Keratinocyte (primary cell): Measurements from ENCODE around the gene NGDN. TPM values are rescaled to one million over a fixed set of nuclear protein-coding genes. Genes with fewer than 3 reads are reported as not detected.

Source experiments
- DNase-seq: peaks from one replicate; pipeline ENCODE4 v3.0.0-alpha.2; 2011; ENCODE audit warnings: low read depth, missing footprints, low spot score
- FAIRE-seq: peaks from 2 replicates; lab custom pipeline; 2011; peaks lifted over from hg19 to GRCh38; lab: Jason Lieb, UNC
- H2AFZ ChIP-seq: 2 replicates; pipeline ENCODE4 v1.6.0; 2012; ENCODE audit warnings: low read length, control low read depth, inconsistent platforms; ENCODE audit not compliant: control insufficient read depth
- H3K27ac ChIP-seq: 2 replicates; pipeline ENCODE4 v1.5.1; 2011; ENCODE audit warnings: low read length; ENCODE audit not compliant: control insufficient read depth, insufficient read depth
- H3K27me3 ChIP-seq: 3 replicates; pipeline ENCODE4 v1.6.0; 2011; ENCODE audit warnings: low read length; ENCODE audit not compliant: control insufficient read depth, insufficient read depth; ENCODE audit errors: extremely low read depth
- H3K36me3 ChIP-seq, 2 experiments: 2 replicates in 1 of 2; 3 replicates in 1 of 2; pipeline ENCODE4 v1.5.1; 2011; ENCODE audit warnings: low read length in 2 of 2, mild to moderate bottlenecking in 1 of 2; ENCODE audit not compliant: control insufficient read depth in 2 of 2, insufficient read depth in 2 of 2; ENCODE audit errors: extremely low read depth in 1 of 2
- H3K4me1 ChIP-seq: 3 replicates; pipeline ENCODE4 v1.5.1; 2011; ENCODE audit warnings: low read length; ENCODE audit not compliant: control insufficient read depth, insufficient read depth; ENCODE audit errors: extremely low read depth
- H3K4me2 ChIP-seq: 3 replicates; pipeline ENCODE4 v1.6.0; 2011; ENCODE audit warnings: low read depth, low read length; ENCODE audit not compliant: control insufficient read depth, insufficient read depth; ENCODE audit errors: extremely low read depth
- H3K4me3 ChIP-seq, 3 experiments: fragments of 200-600 bp in 1 of 3; sonication (generic) in 1 of 3; 2 replicates in 2 of 3; 3 replicates in 1 of 3; pipeline ENCODE4 v1.5.1; 2011 to 2016; ENCODE audit warnings: low read length in 3 of 3, mild to moderate bottlenecking in 3 of 3, control low read depth in 2 of 3, inconsistent platforms in 1 of 3, low read depth in 1 of 3, mixed read lengths in 1 of 3, mixed run types in 1 of 3, moderate library complexity in 1 of 3; ENCODE audit not compliant: control insufficient read depth in 2 of 3, insufficient read depth in 2 of 3; ENCODE audit errors: extremely low read depth in 1 of 3
- H3K79me2 ChIP-seq: 2 replicates; pipeline ENCODE4 v1.6.0; 2012; ENCODE audit warnings: low read length; ENCODE audit not compliant: control insufficient read depth, insufficient read depth
- H3K9ac ChIP-seq: 3 replicates; pipeline ENCODE4 v1.6.0; 2011; ENCODE audit warnings: low read length; ENCODE audit not compliant: control insufficient read depth, insufficient read depth; ENCODE audit errors: extremely low read depth
- H3K9me1 ChIP-seq: 3 replicates; pipeline ENCODE4 v1.6.0; 2011; ENCODE audit warnings: low read length; ENCODE audit not compliant: control insufficient read depth, insufficient read depth; ENCODE audit errors: extremely low read depth
- H3K9me3 ChIP-seq: 2 replicates; pipeline ENCODE4 v1.5.1; 2012; ENCODE audit warnings: low read depth, low read length; ENCODE audit not compliant: control insufficient read depth
- H4K20me1 ChIP-seq: 3 replicates; pipeline ENCODE4 v1.6.0; 2011; ENCODE audit warnings: low read length; ENCODE audit not compliant: control insufficient read depth, insufficient read depth; ENCODE audit errors: extremely low read depth
- EZH2 ChIP-seq: IDR thresholded peaks from one replicate; pipeline ENCODE4 v1.6.1; 2012; ENCODE audit warnings: inconsistent platforms, mild to moderate bottlenecking, low read length, moderate library complexity
- dilution Hi-C: fragments of 300-500 bp; cut with MboI; formaldehyde crosslinking; loops from one replicate; pipeline ENCODE4 v1.7.0; 2020; ENCODE audit warnings: low sequenced_read_pairs; ENCODE audit not compliant: extremely low pct_ligation_motif_present
- polyA plus RNA-seq, 5 experiments: library from polyadenylated mRNA; depleted of rRNA in 3 of 5; stranded (reverse) in 3 of 5; stranded (forward) in 1 of 5; unstranded in 1 of 5; fragments of >200 nt; gene quantifications; 1 replicate in 1 of 5; 2 replicates in 3 of 5; 3 replicates in 1 of 5; pipeline versions ENCODE4 v1.2.1 to v1.2.3, GENCODE V29; 2011 to 2012; ENCODE audit warnings: missing spikeins in 2 of 5, low read depth in 1 of 5, low replicate concordance in 1 of 5
- TF ChIP-seq, protein P1 (sequence below), 3 experiments: IDR thresholded peaks in 1 of 3; conservative IDR thresholded peaks in 1 of 3; optimal IDR thresholded peaks in 1 of 3; 2 replicates in 2 of 3; 3 replicates in 1 of 3; pipeline versions ENCODE3 to v1.5.1; 2011; ENCODE audit warnings: low read length in 3 of 3, mild to moderate bottlenecking in 3 of 3, moderate library complexity in 2 of 3, control low read depth in 1 of 3, inconsistent platforms in 1 of 3; ENCODE audit not compliant: insufficient read depth in 2 of 3; ENCODE audit errors: extremely low read depth in 1 of 3

Gene NGDN
- polyA plus RNA-seq, 1 donor (not counting 4 experiments of a cell fraction or from before 2014, with no cell fraction given) = 58.7 TPM

DNA sequence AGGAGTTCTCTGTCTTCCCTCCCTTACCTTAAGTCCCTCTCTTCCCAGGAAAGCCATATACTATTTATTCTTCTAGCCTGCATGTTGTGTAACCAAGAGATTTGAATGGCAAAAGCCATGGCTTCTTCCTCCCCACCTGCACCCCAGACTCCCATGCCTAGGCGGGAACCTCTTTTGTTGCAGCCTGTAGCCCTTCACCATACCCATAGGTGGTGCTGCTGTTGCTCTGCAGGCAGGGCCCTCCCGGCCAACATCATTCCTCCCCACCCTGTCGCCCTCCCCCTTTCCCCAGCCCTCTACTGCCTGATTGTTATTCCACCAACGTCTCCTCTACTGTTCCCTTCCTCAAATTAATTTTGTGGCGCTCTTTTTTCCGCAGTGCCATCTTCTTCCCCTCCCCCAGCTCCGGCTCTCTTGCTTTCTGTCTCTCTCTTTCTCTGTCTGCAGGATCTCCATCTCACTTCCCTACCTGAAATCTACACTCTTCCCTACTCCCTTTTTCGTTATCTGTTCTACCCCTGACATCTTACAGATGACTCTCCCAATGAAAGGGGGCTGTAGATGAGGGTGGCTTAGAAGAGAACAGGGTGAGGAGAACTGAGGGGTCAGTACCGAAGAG is 13.8 kb downstream of the NGDN start:
- Histone ChIP-seq H3K27ac (no peak overlapping the region), H3K9ac (no peak overlapping the region), H3K4me2 (no peak overlapping the region), H3K4me3 (no peak overlapping the region), H3K27me3 (no peaks in the 10 kb centered on the region), H4K20me1 (no peaks in the 10 kb centered on the region), H2AFZ (no peak overlapping the region), H3K9me3 (no peaks in the 10 kb centered on the region), H3K79me2 (no peaks in the 10 kb centered on the region), H3K36me3 (peaks cover 10 to 18% of the 10 kb centered on the region in 2 experiments), H3K4me1 (no peaks in the 10 kb centered on the region), H3K9me1 (no peaks in the 10 kb centered on the region)
- dilution Hi-C loops = no loop called here
- FAIRE-seq (no peak), DNase-seq (no peak)
- TF ChIP-seq, protein P1, sequence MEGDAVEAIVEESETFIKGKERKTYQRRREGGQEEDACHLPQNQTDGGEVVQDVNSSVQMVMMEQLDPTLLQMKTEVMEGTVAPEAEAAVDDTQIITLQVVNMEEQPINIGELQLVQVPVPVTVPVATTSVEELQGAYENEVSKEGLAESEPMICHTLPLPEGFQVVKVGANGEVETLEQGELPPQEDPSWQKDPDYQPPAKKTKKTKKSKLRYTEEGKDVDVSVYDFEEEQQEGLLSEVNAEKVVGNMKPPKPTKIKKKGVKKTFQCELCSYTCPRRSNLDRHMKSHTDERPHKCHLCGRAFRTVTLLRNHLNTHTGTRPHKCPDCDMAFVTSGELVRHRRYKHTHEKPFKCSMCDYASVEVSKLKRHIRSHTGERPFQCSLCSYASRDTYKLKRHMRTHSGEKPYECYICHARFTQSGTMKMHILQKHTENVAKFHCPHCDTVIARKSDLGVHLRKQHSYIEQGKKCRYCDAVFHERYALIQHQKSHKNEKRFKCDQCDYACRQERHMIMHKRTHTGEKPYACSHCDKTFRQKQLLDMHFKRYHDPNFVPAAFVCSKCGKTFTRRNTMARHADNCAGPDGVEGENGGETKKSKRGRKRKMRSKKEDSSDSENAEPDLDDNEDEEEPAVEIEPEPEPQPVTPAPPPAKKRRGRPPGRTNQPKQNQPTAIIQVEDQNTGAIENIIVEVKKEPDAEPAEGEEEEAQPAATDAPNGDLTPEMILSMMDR (optimal IDR thresholded peaks at IDR 0.05 in 1 of 3, IDR thresholded peaks at IDR 0.05 in 1 of 3, conservative IDR thresholded peaks at IDR 0.05 in 1 of 3; ENCODE audit: extremely low read depth in 1 of 3, insufficient read depth in 2 of 3, low read length in 3 of 3) = peak; percentile 28 to 66 (median 55)
- TF ChIP-seq EZH2 = no peak

DNA sequence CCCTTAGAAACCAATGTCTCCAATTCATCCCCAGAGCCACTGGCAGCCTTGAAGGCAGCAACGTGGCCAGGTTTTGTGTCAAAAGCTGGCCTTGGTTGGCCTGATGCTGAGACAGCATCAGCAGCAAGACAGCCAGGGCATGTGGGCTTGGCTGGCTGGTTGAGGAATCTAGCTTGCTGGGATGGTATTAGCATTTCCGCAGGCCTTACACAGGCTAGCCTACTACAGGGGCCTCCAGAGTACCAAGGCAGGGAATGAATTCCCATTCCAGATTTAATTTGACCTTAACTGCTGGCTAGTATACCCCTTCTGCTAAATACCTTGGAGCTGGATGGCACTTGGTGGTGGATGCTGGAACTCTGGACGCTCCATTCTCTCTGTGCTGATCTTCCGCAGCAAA is 15.8 kb downstream of the NGDN start:
- Histone ChIP-seq H3K36me3 (peaks cover 5 to 20% of the 10 kb centered on the region in 2 experiments), H3K4me3 (no peak overlapping the region), H4K20me1 (no peaks in the 10 kb centered on the region), H3K9me3 (no peaks in the 10 kb centered on the region), H3K9me1 (no peaks in the 10 kb centered on the region), H3K79me2 (no peaks in the 10 kb centered on the region), H3K4me2 (no peak overlapping the region), H3K4me1 (no peaks in the 10 kb centered on the region), H2AFZ (no peak overlapping the region), H3K9ac (no peak overlapping the region), H3K27ac (no peak overlapping the region), H3K27me3 (no peaks in the 10 kb centered on the region)
- dilution Hi-C loops = no loop called here
- DNase-seq (no peak), FAIRE-seq (no peak)
- no peak for TF ChIP-seq EZH2
- TF ChIP-seq, protein P1 (optimal IDR thresholded peaks at IDR 0.05 in 1 of 3, IDR thresholded peaks at IDR 0.05 in 1 of 3, conservative IDR thresholded peaks at IDR 0.05 in 1 of 3; ENCODE audit: extremely low read depth in 1 of 3, insufficient read depth in 2 of 3, low read length in 3 of 3) = no peak
